SK-N-SH treated with all-trans-retinoic acid at 6 μM for 48 hours (cell line): ENCODE measurements around the gene PDE6B.

Experiments
- ATAC-seq: fragments of 200-7000 bp; cut with Tn5 transposase; 3 replicates; pipeline ENCODE4 v1.9.1; 2020; ENCODE audit warnings: mild to moderate bottlenecking, moderate library complexity
- ARNTL ChIP-seq: fragments of 450-650 bp; formaldehyde crosslinking; IDR thresholded peaks from 2 replicates; pipeline ENCODE4 v1.5.0; 2020; ENCODE audit warnings: low read depth, mild to moderate bottlenecking, moderate library complexity, borderline replicate concordance
- BACH2 ChIP-seq: fragments of 250-450 bp; sonication (Bioruptor Pico); IDR thresholded peaks from 2 replicates; pipeline ENCODE4 v1.9.0; 2021; ENCODE audit warnings: mild to moderate bottlenecking, borderline replicate concordance
- CSDC2 ChIP-seq: fragments of 250-450 bp; sonication (Bioruptor Pico); IDR thresholded peaks from 2 replicates; pipeline ENCODE4 v1.5.0; 2020; ENCODE audit warnings: mild to moderate bottlenecking, moderate library complexity
- ESRRG ChIP-seq: fragments of 250-450 bp; sonication (Bioruptor Pico); IDR thresholded peaks from 2 replicates; pipeline ENCODE4 v1.6.1; 2021; ENCODE audit warnings: mild to moderate bottlenecking
- GLIS3 ChIP-seq: fragments of 250-450 bp; sonication (Bioruptor Pico); IDR thresholded peaks from 2 replicates; pipeline ENCODE4 v1.5.0; 2020; ENCODE audit warnings: mild to moderate bottlenecking, moderate library complexity
- ISL1 ChIP-seq: fragments of 250-450 bp; sonication (Bioruptor Pico); IDR thresholded peaks from 2 replicates; pipeline ENCODE4 v2.1.2; 2022; ENCODE audit warnings: mild to moderate bottlenecking, moderate library complexity
- OSR1 ChIP-seq: fragments of 250-450 bp; sonication (Bioruptor Pico); IDR thresholded peaks from 2 replicates; pipeline ENCODE4 v1.8.0; 2022; ENCODE audit warnings: moderate library complexity, mild to moderate bottlenecking, inconsistent platforms
- PPARA ChIP-seq: fragments of 250-450 bp; sonication (Bioruptor Pico); IDR thresholded peaks from 2 replicates; pipeline ENCODE4 v1.5.0; 2020; ENCODE audit warnings: mild to moderate bottlenecking, borderline replicate concordance
- RARB ChIP-seq: fragments of 250-450 bp; sonication (Bioruptor Pico); IDR thresholded peaks from 2 replicates; pipeline ENCODE4 v1.8.0; 2021; ENCODE audit warnings: mild to moderate bottlenecking, moderate library complexity
- SNAI2 ChIP-seq: fragments of 250-450 bp; sonication (Bioruptor Pico); IDR thresholded peaks from 2 replicates; pipeline ENCODE4 v1.5.0; 2020; ENCODE audit warnings: mild to moderate bottlenecking, moderate library complexity
- TCF4 ChIP-seq: fragments of 250-450 bp; sonication (Bioruptor Pico); IDR thresholded peaks from 2 replicates; pipeline ENCODE4 v1.8.0; 2021; ENCODE audit warnings: mild to moderate bottlenecking, moderate library complexity, borderline replicate concordance
- TOX ChIP-seq: fragments of 250-450 bp; sonication (Bioruptor Pico); IDR thresholded peaks from 2 replicates; pipeline ENCODE4 v1.8.0; 2021; ENCODE audit warnings: mild to moderate bottlenecking, moderate library complexity, borderline replicate concordance
- ZC3H10 ChIP-seq: fragments of 250-450 bp; sonication (Bioruptor Pico); IDR thresholded peaks from 2 replicates; pipeline ENCODE4 v1.5.1; 2021; ENCODE audit warnings: mild to moderate bottlenecking, moderate library complexity
- ZFP30 ChIP-seq: fragments of 450-650 bp; formaldehyde crosslinking; IDR thresholded peaks from 2 replicates; pipeline ENCODE4 v1.5.0; 2022; ENCODE audit warnings: mild to moderate bottlenecking, moderate library complexity
- ZNF565 ChIP-seq: fragments of 450-650 bp; formaldehyde crosslinking; conservative IDR thresholded peaks from 2 replicates; pipeline ENCODE4 v1.5.0; 2020; ENCODE audit warnings: low read depth, mild to moderate bottlenecking, moderate library complexity
- ZNF70 ChIP-seq: fragments of 450-650 bp; formaldehyde crosslinking; IDR thresholded peaks from 2 replicates; pipeline ENCODE4 v1.5.0; 2020; ENCODE audit warnings: mild to moderate bottlenecking, moderate library complexity
- ZNF8 ChIP-seq: fragments of 450-650 bp; formaldehyde crosslinking; IDR thresholded peaks from 2 replicates; pipeline ENCODE4 v1.5.0; 2020; ENCODE audit warnings: mild to moderate bottlenecking, moderate library complexity
- TF ChIP-seq, protein P1 (sequence below): fragments of 250-450 bp; sonication (Bioruptor Pico); IDR thresholded peaks from 2 replicates; pipeline ENCODE4 v1.8.0; 2021; ENCODE audit warnings: low read depth, mild to moderate bottlenecking, moderate library complexity, borderline replicate concordance
- TF ChIP-seq, protein P2 (sequence below): fragments of 250-450 bp; sonication (Bioruptor Pico); IDR thresholded peaks from 2 replicates; pipeline ENCODE4 v1.5.0; 2020; ENCODE audit warnings: mild to moderate bottlenecking, moderate library complexity
- TF ChIP-seq, protein P3 (sequence below): fragments of 250-450 bp; sonication (Bioruptor Pico); IDR thresholded peaks from 2 replicates; pipeline ENCODE4 v1.5.1; 2020; ENCODE audit warnings: low read depth, mild to moderate bottlenecking, moderate library complexity
- TF ChIP-seq, protein P4 (sequence below): fragments of 250-450 bp; sonication (Bioruptor Pico); IDR thresholded peaks from 2 replicates; pipeline ENCODE4 v1.5.1; 2021; ENCODE audit warnings: mild to moderate bottlenecking, moderate library complexity

The PDE6B gene

DNA sequence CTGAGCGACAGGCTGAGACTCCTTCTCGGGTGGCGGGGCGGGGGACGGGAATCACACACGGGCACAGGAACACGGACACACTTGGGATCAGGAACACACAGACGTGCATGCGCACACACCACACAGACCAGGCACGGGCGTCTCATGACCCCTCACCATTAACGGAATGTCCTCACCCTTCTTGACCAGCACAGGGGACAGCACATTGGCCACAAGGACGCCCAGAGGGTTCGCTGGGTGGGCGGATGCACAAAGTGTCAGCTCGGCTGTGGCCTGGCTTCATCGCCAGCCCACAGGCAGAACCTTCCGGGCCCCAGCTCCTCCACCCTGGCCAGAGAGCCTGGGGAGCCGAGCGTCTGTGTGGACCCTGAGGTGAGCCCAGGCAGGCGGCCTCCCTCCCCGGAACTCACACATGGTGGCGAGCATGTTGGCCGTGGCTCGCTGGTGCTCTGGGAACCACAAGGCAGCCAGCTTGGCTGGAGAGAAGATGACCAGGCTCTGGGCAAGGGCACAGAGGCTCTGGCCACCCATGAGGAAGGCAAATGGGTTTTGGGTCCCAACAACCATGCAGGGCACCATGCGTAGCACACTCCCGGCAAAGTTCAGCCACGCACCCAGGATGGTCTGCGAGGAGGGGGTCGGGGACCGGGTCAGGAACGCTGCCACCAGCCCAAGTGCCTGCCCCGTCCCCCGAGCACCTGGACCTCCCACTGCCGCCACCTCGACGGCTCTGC lies 60.5 kb downstream of the PDE6B start:
- TF ChIP-seq, protein P1, sequence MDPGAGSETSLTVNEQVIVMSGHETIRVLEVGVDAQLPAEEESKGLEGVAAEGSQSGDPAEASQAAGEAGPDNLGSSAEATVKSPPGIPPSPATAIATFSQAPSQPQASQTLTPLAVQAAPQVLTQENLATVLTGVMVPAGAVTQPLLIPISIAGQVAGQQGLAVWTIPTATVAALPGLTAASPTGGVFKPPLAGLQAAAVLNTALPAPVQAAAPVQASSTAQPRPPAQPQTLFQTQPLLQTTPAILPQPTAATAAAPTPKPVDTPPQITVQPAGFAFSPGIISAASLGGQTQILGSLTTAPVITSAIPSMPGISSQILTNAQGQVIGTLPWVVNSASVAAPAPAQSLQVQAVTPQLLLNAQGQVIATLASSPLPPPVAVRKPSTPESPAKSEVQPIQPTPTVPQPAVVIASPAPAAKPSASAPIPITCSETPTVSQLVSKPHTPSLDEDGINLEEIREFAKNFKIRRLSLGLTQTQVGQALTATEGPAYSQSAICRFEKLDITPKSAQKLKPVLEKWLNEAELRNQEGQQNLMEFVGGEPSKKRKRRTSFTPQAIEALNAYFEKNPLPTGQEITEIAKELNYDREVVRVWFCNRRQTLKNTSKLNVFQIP (CRISPR knock-in tag): no peak
- TF ChIP-seq ZFP30 (CRISPR knock-in tag): no peak
- no peak for TF ChIP-seq OSR1
- no peak for TF ChIP-seq ZC3H10 (CRISPR knock-in tag)
- TF ChIP-seq CSDC2 (CRISPR knock-in tag): no peak
- no peak for TF ChIP-seq RARB
- no peak for TF ChIP-seq ZNF565 (CRISPR knock-in tag)
- TF ChIP-seq TCF4 (CRISPR knock-in tag): no peak
- TF ChIP-seq, all 23 proteins: peak for 0
- no peak for ATAC-seq

DNA sequence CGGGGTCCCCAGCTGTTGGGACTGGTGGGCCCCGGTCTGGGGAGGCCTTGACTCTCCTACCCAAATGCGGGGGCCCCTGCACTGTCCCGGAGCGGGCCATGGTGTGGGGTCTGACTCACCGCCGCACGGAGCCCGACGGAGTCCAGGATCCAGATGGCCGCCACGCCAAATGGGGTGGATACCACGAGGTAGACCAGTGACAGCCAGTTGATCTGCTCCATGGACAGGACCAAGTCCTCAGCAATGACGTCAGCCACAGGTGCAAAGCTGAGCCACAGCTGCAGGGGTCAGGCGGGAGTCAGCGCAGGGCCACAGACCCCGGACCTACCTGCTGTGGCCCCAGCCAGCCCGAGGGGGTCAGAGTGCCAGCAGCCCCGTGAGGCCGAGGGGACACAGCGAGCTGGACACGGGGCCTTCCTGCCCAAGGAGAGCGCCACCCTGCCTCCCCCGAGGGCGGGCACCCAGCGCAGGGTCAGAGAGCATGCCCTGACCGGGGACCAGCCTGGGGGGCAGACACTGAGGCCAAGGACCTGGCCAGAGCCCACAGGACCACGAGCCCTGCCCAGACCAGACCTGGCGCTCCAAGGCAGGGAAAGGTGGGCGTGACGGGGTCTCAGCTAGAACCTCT lies 61.2 kb downstream of the PDE6B start:
- ATAC-seq: peak; percentile 0; the same call in 2 of the 3 replicates
- TF ChIP-seq TOX (CRISPR knock-in tag): no peak
- TF ChIP-seq, protein P2, sequence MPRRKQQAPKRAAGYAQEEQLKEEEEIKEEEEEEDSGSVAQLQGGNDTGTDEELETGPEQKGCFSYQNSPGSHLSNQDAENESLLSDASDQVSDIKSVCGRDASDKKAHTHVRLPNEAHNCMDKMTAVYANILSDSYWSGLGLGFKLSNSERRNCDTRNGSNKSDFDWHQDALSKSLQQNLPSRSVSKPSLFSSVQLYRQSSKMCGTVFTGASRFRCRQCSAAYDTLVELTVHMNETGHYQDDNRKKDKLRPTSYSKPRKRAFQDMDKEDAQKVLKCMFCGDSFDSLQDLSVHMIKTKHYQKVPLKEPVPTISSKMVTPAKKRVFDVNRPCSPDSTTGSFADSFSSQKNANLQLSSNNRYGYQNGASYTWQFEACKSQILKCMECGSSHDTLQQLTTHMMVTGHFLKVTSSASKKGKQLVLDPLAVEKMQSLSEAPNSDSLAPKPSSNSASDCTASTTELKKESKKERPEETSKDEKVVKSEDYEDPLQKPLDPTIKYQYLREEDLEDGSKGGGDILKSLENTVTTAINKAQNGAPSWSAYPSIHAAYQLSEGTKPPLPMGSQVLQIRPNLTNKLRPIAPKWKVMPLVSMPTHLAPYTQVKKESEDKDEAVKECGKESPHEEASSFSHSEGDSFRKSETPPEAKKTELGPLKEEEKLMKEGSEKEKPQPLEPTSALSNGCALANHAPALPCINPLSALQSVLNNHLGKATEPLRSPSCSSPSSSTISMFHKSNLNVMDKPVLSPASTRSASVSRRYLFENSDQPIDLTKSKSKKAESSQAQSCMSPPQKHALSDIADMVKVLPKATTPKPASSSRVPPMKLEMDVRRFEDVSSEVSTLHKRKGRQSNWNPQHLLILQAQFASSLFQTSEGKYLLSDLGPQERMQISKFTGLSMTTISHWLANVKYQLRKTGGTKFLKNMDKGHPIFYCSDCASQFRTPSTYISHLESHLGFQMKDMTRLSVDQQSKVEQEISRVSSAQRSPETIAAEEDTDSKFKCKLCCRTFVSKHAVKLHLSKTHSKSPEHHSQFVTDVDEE: no peak
- TF ChIP-seq, protein P3, sequence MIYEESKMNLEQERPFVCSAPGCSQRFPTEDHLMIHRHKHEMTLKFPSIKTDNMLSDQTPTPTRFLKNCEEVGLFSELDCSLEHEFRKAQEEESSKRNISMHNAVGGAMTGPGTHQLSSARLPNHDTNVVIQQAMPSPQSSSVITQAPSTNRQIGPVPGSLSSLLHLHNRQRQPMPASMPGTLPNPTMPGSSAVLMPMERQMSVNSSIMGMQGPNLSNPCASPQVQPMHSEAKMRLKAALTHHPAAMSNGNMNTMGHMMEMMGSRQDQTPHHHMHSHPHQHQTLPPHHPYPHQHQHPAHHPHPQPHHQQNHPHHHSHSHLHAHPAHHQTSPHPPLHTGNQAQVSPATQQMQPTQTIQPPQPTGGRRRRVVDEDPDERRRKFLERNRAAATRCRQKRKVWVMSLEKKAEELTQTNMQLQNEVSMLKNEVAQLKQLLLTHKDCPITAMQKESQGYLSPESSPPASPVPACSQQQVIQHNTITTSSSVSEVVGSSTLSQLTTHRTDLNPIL: no peak

DNA sequence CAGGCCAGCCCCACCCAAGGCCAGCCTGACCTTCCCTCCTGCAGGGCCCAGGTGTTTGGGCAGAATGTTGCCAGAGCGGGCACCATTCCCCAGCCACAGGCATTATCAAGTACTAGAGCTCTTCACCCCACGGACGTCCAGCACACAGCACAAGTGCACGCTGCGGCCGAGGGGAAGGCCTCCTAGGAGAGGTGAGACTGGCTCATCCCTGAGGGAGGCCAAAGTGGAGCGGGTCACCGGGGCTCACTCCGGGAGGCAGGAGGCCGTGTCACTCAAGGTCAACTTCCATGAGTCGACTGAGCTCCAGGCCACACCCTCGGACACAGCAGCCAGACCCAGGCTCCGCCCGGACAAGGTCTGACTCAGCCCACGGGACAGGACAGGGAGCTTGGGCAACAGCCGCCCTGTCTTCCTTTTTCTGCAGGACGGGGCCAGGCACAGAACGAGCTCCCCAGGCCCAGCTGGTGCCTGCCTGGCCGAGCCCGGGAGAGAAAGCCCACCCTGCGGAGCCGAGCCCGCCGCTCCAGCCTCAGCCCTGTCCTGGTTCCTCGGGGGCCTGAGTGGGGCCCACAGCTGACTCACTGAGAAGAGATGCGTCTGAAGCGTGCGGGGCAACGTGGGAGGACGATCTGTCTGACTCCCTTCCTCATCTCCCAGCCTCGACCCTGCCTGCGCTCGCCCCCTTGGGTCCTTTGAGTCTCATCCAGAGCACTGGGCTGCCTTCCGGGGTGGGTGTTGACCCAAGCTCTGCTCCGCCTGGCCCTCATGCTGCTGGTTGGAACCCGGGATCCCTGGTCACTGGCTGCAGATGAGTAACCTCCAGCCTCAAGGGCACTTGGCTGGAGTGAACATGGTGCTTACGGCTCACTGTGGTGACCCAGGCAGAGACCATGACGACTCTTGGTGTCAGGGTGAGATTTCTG lies 61.9 kb downstream of the PDE6B start:
- no peak for TF ChIP-seq SNAI2 (CRISPR knock-in tag)
- no peak for TF ChIP-seq ZNF8 (CRISPR knock-in tag)
- TF ChIP-seq RARB: no peak
- TF ChIP-seq, protein P4, sequence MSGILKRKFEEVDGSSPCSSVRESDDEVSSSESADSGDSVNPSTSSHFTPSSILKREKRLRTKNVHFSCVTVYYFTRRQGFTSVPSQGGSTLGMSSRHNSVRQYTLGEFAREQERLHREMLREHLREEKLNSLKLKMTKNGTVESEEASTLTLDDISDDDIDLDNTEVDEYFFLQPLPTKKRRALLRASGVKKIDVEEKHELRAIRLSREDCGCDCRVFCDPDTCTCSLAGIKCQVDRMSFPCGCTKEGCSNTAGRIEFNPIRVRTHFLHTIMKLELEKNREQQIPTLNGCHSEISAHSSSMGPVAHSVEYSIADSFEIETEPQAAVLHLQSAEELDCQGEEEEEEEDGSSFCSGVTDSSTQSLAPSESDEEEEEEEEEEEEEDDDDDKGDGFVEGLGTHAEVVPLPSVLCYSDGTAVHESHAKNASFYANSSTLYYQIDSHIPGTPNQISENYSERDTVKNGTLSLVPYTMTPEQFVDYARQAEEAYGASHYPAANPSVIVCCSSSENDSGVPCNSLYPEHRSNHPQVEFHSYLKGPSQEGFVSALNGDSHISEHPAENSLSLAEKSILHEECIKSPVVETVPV: no peak
- no peak for TF ChIP-seq CSDC2 (CRISPR knock-in tag)
- ATAC-seq: peak; percentile 85

DNA sequence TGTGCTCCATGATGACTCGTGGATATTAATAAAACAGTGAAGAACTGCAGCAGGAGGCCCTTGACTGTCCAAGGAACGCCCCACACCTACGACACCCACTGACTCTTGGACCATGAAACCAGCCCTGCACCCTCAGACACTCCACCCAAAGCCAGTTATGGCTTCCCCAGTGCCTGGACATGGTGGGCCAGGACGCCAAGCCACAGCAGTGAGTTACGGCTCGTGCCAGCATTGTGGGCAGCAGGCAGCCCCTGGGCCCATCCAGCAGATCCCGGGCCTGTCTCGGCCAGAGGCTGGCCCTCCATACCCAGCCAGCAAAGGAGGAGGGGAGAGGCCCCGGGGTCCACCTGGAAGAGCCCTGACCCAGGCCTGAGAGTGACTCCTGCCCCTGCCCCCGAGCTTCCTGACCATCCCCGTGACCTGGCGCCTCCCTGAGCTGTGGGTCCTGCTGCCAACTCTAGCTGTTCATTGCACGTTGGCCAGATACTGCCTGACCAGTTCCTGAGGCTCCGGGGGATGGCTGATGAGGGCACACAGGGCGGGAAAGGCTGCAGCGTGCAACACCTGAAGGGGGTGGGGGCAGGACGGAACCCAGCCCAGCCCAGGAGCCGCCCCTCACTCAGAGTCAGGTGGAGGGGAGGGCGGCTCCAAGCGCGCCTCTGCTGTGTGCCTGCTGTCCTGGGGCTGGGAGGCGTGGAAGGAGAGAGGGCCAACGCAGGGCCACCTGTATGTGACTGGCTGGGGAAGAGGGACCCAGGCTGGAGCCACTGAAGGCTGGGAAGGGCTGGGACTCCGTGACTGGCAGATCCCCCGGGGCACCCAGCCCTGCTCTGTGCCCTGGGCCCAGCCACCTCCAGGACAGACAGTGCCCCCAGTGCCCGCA lies 62.8 kb downstream of the PDE6B start:
- TF ChIP-seq ARNTL (CRISPR knock-in tag) (no peak), ZNF565 (CRISPR knock-in tag) (no peak), ZC3H10 (CRISPR knock-in tag) (no peak), TCF4 (CRISPR knock-in tag) (no peak), ISL1 (CRISPR knock-in tag) (no peak), ZNF70 (no peak), GLIS3 (no peak), PPARA (CRISPR knock-in tag) (no peak), BACH2 (CRISPR knock-in tag) (no peak), ESRRG (CRISPR knock-in tag) (no peak), ZNF8 (CRISPR knock-in tag) (no peak)
- TF ChIP-seq, protein P3: no peak
- TF ChIP-seq, protein P1 (CRISPR knock-in tag): no peak
- TF ChIP-seq, all 23 proteins: peak for 0
- no peak for ATAC-seq
